Activated T-helper 1 cell treated with anti-CD3 and anti-CD28 coated beads, Interleukin-2, amount 50 U/mL, for 16 hours (primary cell): ENCODE results near the gene KIRREL3.
"Not testable (repeated sequence)": the region's sequence is repeated elsewhere in the genome, so short reads cannot be mapped to it uniquely, and the experiment has no call there.

ENCODE experiments used
- DNase-seq, 2 donors: peaks; one replicate each; pipeline ENCODE4 v3.0.0-alpha.2; 2020; ENCODE audit warnings: low read depth in 1 of 2, low spot score in 1 of 2

Gene KIRREL3

DNA sequence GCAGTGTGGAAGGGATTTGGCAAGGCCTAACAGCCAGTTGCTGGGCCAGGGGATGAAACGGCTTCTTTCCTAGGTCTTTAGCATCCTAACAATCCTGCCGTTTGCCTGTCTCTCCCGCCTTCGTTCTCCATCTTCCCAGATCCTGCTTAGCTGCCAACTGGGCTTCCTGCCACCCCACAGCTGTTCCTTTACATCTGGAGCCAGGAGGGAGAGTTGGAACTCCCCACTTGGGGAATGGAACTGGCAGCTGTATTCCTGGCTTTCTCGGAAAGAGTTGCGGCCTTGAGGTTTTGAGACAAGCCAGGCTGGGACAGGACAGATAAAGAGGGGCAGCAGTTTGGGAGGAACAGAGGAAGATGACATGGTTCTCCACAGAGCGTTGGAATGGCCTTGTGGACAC lies 585.4 kb downstream of the KIRREL3 start:
- DNase-seq, result no peak

DNA sequence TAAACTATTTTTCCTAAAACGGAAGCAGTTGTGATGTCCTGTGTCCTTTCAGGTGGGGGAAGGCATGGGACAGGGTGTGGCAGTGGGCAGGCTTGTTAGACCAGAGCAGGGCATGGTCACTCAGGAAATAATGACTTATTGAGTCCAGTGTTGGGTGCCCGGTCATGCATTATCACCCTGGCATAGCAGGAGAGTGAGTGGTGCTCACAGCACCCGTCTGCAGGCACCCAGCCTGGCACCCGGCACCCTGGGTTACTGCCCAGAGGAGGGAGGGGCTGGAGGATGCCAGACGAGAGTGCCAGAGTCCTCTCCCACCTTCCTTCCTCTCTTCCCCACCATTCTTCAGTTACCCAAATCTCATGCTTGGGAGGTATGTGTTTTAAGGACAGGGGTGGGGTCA lies 586.0 kb downstream of the KIRREL3 start:
- no peak for DNase-seq

DNA sequence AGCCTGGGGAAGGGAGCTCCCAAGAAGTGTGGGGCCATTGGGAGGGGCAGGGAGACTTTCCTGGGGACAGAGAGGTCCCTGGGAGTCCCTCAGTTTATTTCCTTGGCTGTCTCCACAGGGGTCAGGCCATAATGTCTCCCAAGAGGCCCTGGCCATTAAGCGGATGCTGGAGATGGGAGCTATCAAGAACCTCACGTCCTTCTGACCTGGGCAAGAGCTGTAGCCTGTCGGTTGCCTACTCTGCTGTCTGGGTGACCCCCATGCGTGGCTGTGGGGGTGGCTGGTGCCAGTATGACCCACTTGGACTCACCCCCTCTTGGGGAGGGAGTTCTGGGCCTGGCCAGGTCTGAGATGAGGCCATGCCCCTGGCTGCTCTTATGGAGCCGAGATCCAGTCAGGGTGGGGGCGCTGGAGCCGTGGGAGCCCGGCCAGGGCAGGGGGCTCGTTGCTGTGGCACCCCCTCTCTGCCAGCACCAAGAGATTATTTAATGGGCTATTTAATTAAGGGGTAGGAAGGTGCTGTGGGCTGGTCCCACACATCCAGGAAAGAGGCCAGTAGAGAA lies 586.6 kb downstream of the KIRREL3 start:
- no peak for DNase-seq

DNA sequence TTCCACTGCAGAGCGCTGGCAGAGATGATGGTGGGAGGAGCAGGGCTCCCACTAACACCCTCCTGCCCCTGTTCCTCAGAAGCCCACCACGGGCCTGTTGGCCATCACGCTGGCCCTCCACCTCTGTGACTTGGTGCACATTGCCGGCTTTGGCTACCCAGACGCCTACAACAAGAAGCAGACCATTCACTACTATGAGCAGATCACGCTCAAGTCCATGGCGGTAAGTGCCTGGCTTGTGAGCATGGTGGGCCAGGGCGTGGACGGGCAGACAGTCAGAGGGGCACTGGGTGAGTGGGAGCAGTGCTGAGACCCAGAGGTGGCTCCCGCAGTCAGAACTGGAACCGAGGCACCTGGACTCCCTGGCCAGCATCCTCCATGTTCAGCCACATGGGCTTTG lies 587.1 kb downstream of the KIRREL3 start:
- no peak for DNase-seq

DNA sequence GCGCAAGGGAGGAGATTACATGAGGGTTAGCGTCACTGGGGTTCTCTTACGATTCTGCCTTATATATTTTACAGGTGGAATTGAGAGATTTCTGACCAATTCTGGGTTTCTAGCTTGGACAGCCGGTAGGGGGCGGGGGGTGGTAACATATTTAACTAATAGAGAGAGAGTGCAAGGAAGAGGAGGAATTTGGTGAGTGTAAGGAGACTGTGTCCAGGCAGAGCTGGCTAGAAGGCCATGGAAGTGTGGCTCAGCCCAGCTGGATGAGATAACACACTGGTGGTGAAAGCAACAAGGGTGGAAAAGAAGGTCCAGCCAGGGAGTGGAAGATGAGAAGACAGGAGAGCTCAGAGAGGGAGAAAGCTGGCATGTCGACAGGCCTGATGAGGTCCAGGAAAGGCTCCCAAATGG lies 588.6 kb downstream of the KIRREL3 start:
- DNase-seq, result no peak

DNA sequence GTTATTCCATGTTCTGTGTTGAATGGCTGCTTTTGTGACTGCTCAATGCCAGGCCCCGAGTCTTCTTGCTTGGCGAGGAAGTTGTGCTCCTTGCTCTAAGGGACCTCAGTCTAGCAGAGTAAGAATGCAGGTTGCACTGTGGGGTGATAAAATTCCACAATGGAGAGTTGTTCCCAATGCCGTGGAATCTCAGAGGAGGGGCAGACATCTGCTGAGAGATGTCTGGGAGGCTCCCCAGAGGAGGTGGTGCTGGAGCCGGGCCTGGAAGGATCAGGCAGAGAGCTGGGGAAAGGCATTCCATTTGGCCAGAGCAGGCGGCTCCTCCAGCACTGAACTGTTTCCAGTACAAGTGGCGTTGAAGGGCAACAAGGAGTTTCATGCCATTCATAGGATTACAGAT lies 589.9 kb downstream of the KIRREL3 start:
- no peak for DNase-seq

DNA sequence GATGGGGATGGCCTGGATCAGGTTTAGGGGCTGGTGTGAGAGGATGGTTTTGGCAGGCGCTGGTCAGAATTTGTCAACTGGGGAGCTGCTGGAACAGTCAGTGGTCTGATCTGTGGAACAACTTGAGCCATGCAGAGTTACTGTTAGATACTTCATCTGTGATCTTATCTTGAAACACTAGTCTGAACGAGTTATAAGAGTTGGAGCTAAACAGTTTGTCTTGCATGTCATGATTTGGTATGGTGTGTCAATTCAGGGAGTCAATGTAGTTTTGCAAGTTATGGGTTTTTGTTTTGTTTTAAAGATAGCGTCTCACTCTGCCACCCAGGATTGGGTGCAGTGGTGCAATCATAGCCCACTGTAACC lies 591.0 kb downstream of the KIRREL3 start:
- DNase-seq, result no peak

DNA sequence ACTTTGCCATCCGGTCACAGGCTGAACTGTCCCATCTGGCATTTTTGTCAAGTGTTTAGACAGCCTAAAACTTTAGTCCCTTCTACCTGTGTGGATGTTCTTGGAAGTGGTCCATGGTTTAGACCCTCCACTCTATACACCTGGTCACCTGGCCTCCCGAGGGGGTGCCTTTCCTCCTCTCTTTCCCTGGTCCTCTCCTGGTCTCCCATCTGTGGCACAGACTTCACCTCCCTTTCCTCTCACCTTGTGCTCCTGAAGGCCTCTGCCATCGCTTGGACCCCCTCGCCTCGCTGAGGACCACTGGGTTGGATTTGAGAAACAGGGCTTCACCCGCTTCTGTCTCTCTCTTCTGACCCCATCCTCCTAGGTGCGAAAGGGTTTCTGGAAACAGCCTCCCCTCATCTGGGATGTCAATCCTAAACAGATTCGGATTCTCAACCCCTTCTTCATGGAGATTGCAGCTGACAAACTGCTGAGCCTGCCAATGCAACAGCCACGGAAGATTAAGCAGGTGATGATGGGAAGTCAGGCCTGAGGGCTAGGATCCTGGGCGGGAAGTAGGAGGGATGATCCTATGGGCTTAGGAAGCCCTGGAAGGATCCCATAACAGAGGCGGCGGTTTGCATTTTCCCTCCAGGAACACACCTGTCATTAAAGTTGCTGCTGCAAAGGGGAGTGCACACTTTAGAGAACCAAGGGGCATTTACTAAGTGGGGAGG lies 591.5 kb downstream of the KIRREL3 start:
- no peak for DNase-seq

DNA sequence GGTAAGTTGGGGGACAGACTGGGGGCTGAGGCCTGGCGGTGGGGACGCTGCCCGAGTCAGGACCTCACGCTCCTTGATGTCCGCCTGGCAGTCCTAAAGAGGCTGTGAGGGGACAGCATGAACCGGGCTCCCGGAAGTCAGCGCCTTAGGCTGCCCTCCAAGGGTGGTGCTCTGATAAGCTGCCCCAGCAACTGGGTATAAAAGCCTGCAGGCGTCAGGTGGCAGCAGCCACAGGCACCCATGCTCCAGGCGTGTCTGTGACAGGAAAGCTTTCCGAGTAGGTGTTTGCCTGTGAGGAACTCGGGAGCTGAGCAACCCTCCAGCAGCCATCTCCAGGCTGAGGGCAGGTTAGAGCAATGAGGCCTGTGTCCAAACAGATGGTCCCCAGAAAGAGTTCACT lies 592.1 kb downstream of the KIRREL3 start:
- no peak for DNase-seq

DNA sequence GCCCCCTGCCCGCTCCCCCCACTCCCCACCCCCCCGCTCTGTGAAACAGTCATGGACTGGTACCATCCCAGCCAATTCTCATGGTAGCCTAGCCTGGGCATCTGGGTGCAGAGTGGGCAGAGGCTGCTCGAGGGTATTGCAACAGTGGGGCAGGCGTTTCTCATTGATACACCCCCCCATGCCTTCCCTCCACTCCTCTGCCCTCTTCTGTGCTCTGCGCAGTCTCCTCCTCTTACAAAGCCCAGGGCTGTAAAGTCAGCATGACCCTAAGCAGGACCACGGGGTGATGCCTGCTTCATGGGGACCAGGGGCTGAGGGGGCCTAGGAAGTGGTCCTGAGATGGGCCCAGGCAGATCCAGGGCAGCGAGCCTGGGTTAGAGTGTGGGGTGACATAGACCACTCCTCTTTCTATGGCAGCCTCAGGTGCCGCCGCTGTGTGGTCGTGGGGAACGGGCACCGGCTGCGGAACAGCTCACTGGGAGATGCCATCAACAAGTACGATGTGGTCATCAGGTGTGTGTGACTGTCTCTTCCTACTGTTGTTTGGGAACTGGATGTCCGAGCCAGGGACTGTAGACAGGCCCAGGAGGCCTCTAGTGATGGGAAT lies 592.8 kb downstream of the KIRREL3 start:
- no peak for DNase-seq

DNA sequence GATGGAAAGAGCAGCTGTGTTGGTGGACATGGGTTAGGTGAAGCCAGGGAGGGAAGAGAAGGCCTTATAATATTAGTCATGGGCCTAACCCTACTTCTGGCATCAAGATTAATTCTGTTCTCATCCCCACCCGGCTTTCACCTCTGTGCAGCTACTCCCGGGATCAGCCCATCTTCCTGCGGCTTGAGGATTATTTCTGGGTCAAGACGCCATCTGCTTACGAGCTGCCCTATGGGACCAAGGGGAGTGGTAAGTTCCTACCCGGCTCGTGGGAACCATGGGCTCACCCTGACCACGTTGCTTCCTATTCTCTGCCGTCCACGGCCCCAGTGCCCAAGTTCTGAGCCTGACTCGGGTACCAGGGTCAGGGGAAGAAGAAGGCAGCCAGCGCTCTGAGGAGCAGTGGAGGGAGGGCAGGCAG lies 593.5 kb downstream of the KIRREL3 start:
- DNase-seq, result no peak

DNA sequence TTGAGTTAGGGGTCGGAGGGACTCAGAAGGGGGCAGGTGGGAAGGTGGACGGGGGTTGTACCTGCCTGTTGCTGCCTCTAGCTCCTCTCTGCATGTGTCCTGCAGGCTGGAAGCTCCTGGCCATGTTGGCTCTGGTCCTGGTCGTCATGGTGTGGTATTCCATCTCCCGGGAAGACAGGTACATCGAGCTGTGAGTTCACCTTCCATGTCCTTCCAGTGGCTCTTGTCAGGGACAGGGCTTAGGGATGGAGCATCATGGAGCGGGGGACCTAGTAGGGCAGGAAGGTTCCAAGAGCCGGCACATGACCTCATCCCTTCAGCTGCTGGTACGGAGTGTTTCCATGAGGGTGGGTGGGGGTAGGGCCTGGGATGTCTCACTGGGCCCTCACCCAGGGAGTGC lies 594.2 kb downstream of the KIRREL3 start:
- DNase-seq, result no peak

DNA sequence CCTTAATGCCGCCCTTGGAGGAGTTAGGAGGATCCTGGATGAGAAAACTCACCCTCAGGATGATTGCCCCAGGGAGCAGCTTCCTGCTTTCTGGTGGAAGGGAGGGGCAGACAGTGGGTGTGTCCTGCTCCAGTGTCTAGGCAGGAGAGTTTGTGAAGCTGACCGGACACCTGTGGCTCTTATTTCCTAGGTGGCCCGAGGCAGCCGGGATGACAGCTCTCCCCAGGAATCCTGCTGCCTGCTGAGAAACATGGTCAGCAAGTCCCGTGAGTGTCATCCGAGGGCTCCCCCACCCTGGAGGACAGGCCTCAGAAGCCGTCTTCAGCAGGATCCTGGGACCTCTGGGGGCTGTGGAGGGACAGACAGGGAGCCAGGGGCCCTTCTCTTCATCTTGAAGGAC lies 594.7 kb downstream of the KIRREL3 start:
- no peak for DNase-seq

DNA sequence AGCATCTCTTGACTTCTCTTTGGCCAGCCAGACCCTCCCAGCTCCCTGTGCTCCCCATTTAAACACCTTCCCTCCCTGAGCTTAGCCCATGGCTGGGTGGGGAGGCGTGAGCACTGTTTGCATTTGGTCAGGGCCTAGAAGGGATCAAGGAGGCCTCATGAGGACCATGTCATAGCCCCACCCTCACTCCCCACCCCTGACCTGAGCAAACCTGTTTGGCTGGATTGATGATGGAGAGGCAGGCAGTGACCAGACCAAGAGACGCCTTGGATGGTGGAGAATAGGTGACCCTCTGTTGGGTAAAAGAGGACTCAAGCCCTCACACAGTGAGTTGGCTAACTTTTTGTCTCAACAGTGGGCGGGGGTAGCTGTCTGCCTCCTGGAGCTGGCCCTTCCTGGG lies 595.2 kb downstream of the KIRREL3 start:
- DNase-seq, result no peak

DNA sequence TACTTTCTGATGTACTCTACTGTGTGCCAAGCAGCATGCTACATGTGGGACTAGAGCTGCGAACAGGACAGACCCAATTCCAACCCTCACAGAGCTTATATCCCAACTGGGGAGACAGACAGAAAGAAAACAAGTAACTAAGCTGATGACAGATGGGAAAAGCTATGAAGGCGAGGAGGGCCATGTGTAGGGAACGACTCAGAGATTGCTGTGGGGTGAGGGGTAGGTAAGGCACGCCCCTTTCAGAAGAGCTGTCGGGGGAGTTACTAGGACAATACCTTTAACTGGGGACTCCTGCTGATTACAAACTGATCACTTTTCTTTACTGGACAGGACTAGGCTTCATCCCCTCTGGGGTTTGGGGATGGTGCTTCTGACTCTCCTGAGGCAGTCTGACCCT lies 596.2 kb downstream of the KIRREL3 start:
- no peak for DNase-seq

DNA sequence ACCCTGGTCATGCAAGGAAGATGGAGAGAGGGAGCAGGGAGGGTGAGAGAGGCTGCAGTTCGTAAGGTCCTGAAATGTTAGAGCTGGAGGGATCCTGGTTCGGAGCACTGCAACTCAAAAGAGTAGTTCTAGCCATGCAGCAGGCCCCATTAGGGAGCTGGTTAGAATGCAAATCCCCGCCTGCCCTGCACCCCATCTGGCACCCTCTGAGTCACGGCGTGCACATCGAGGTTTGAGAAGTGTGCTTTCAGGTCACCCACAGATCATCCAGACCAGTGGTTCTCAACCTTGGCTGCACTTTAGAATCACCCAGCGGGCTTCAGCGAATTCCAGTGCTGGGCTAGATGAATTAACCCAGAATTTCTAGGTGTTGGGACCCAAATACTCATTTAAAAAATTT lies 596.9 kb downstream of the KIRREL3 start:
- no peak for DNase-seq

DNA sequence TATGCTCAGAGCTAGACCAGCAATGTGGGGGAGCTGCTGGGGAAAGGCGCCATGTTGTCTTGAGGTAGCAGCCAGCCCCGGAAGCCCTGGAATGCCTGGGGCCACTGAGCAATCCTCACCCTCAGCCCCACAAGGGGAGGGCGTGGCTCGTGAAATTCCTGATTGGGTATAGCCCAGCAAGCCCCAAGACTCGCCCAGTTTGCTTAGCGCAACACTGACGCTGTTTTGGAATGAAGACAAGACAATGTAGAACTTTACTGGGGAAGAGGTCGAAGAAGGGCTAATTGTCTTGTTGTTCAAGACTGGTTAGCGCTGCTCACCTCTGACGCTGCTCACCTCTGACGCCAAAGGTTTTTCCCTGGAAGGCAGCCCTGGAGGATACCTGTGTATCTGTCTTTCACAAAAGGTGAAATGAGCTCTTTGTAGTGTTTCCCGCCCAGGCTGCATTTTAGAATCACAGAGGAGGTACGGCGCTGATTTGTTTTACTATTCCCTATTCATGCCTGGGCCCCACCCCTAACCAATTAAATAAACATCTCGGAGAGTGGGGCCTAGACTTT lies 597.5 kb downstream of the KIRREL3 start:
- DNase-seq, result no peak

DNA sequence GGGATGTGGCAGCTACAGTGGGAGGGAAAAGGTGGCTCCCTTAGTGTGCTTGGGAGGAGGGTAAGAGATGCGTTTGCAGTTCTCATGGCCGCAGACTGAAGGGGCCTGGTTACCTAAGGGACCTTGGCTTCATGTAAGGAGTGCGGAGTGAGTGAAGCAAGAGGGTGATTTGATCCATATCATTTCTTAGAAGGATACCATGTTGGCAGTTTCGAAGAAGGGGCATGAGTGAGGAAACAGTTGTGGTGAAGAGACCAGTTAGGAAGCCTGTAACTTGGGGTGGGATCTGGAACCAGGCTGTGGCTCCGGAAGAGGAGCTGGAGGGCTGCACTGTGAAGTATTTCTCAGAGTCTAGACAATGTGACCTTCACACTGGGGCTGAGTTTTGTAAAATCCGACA lies 600.1 kb downstream of the KIRREL3 start:
- no peak for DNase-seq

DNA sequence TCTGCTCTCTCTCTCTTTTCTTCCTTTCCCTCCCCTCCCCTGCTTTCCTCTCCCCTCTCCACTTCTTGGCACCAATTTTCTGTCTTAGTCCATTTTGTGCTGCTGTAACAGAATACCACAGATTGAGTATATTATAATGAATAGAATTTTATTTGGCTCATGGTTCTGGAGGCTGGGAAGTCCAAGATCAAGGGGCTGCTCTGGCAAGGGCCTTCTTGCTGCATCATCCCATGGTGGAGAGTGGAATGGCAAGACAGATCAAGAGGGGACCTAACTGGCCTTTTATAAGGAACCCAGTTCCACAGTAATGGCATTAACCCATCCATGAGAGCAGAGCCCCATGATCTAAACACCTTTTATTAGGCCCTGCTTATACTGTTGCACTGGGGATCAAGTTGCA lies 600.6 kb downstream of the KIRREL3 start:
- no peak for DNase-seq

DNA sequence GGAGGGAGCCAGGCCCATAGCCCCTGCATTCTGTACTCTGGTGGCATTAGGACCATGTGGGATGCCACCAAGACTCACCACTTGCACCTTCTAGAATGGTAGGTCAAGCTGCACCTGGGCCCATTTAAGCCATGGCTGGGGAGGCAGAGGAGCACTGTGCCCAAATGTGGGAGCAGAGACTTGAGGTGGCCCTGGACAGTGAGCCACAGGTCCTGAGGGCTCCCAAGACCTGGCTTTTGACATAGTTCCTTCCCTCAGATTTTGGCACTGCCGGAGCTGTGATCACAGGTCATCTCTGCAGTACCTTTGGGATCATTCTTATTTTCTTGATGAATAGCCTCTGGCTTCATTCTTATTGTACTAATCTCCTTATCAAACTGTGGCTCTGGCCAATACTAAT lies 601.8 kb downstream of the KIRREL3 start:
- no peak for DNase-seq

DNA sequence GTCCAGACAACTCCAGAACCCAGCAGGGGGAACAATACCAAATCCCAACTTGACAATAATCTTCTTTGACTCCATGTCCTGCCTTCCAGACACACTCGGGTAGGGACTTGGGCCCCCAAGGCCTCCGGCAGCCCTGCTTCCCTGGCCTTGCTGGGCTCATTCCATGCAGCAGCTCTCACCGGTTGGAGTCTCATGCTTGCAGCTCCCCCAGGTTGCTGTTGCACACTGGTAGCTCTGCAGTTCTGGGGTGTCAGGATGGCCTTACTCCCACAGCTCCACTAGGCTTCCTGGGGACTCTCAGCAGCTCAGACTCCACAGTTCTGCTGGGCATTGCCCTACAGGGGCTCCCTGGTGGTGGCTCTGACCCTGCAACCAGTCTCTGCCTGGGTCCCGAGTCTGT lies 602.3 kb downstream of the KIRREL3 start:
- no peak for DNase-seq

DNA sequence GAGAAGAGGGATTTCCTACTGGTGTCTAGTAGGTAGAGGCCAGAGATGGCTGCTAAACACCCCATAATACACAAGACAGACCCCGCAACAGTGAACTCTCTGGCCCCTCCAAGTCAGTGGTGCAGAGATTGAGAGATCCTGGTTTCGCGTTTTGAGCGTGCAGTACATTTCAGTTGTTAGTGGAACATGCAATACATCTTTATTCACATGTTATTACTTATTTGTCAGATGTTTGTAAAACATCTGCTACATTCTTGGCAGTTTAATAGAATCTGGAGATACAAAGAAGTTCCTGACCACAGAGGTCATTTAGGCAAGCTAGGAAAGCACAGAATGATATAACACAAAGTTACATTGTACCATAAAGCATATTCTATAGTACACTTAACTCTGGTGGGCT lies 603.6 kb downstream of the KIRREL3 start:
- DNase-seq, result no peak

DNA sequence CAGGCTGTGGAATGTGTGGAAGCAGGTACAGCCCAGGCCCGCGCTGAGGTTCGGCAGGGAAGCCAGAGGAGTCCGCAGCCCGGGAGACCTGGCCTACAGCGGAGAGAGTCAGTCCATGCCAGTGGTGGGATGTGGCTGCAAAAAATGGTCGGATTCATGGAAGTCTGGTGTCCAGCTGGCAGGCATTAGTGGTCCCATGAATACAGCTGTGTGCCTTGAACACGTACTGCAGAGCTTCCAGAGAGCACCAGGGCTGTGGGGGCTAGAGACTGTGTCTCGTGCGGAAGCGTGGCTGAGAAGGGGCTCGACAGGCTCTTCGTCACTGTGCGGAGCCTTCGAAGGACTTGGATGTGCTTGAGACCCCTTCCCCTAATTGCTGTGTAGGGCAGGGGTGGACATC lies 604.3 kb downstream of the KIRREL3 start:
- not testable (repeated sequence) for DNase-seq
